ENCODE results near the gene CHST6.

CHST6 gene

DNA sequence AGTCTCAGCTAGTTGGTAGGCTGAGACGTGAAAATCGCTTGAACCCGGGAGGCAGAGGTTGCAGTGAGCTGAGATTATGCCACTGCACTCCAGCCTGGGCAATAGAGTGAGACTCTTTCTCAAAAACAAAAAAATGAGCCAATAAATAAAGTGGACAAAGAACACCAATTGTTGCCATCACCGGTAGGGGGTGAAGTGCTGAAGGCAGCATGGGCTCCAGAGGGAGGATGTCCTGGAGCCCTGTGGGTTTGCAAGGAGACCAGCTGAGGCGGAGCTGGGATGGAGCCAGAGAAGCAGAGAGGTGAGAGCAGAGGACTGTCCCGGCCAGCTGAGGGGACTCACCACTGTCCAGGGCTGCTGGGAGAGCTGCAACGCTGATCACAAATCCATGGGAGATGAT lies 13.8 kb downstream of the CHST6 start:
- DNase-seq (ENCODE audit: low read depth), result no peak
- TF ChIP-seq, protein P1, sequence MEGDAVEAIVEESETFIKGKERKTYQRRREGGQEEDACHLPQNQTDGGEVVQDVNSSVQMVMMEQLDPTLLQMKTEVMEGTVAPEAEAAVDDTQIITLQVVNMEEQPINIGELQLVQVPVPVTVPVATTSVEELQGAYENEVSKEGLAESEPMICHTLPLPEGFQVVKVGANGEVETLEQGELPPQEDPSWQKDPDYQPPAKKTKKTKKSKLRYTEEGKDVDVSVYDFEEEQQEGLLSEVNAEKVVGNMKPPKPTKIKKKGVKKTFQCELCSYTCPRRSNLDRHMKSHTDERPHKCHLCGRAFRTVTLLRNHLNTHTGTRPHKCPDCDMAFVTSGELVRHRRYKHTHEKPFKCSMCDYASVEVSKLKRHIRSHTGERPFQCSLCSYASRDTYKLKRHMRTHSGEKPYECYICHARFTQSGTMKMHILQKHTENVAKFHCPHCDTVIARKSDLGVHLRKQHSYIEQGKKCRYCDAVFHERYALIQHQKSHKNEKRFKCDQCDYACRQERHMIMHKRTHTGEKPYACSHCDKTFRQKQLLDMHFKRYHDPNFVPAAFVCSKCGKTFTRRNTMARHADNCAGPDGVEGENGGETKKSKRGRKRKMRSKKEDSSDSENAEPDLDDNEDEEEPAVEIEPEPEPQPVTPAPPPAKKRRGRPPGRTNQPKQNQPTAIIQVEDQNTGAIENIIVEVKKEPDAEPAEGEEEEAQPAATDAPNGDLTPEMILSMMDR (IDR thresholded peaks at IDR 0.05; ENCODE audit: insufficient read depth, low read depth, low read length, missing control alignments), result no peak
- no peak overlapping the region for H3K4me3 ChIP-seq (ENCODE audit: low read length)

DNA sequence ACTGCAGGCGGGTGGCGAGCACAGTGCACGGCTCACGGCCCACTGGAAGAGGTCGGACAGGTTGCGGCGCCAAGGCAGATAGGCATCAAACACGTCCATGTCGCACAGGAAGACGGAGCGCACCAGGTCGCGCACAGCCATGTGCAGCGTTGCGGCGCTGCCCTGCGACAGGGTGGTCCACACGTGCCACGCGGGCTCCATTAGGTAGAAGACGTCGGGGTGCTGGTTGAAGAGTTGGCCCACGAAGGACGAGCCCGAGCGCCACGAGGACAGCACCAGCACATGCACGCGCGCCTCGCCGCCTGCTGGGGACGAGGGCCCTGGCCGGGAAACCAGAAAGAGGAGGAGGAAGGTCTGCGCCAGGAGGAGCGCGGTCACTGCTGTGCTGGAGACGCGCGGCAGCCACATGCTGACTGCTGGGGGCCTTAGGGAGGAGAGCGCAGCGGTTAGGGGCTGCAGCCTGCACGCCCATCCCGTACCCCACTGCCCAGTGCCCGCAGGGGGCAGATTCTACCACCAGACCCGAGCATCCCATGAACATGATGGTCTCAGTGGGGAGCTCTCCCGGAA lies 15.7 kb downstream of the CHST6 start:
- no peak for DNase-seq (ENCODE audit: low read depth)
- no peak overlapping the region for H3K4me3 ChIP-seq (ENCODE audit: low read length)
- TF ChIP-seq, protein P1 (IDR thresholded peaks at IDR 0.05; ENCODE audit: insufficient read depth, low read depth, low read length, missing control alignments), result no peak

DNA sequence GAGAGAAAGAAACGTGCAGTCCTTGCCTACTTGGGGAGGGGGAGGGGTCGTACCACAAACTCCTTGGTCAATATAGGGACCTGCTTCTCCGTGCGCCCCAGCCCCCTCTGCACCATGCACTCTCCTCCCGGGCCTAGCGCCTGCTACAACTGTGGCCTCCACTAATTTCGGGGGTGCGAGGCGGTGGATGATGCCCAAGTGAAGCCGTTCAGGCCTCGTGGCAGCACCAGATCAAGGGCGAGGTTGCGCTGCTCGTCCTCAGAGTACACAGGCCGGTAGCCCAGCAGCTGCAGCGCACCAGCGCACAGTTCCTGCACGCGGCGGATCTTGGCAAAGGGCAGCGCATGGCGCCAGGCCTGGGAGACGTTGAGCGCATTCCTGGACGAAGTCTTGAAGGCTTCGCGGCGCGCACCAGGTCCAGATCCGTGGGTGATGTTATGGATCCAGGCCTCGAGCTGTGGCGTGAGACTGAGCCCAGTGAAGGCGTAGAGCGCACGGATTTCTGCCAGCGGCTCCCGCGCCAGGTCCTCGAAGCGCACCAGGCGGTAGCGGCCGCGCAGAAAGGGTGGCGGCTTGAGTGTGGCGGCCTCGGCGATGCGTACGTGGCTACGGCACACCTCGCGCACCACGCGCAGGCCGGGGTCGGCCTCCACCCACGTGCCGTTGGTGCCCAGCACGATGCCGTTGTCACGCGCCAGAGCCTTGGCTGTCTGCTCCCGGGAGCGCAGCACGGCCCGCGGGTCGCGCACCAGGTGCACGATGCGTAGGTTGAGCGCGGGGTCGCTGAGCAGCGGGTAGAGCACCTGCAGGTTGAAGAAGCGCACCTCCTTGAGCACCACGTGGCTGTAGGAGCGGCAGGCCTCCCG lies 16.5 kb downstream of the CHST6 start:
- no peak for DNase-seq (ENCODE audit: low read depth)
- TF ChIP-seq, protein P1 (IDR thresholded peaks at IDR 0.05; ENCODE audit: insufficient read depth, low read depth, low read length, missing control alignments), result no peak
- H3K4me3 ChIP-seq (ENCODE audit: low read length), result no peak overlapping the region

DNA sequence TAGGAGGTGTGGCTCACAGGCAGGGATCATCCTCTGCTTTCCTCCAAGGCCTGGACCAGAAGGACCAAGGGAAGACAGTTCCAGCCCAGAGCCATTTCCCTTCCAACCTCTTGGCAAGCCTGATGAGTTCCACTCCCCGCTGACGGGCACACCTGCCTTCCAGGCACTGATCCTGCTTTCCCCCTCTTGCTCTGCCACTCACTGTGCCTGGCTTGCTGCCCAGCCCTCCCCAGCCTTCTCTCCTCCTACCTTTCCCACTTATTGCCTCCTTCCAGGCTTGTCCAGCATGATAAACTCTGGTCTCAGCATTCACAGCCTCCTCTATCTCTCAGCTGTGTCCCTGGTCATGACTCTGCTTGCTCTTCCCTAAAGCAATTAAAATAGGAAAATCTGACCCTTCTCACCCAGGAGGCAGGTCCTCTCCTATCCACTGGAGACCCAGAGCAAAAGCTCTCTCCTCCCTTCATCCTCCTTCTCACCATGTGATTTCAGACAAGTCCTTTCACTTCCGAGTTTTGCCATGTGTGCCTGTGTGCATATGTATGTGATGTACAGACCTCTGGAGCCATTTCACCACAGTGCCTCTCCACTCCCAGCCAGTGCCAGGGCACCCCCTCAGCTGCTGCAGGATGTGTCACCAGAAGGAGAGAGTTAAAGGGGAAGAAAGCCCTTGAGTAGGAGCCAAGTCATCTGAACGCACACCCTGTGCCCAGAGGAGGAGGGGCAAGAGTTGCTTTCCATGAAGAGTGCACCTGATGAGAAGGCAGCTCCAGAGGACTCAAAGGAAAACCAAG lies 17.4 kb downstream of the CHST6 start:
- TF ChIP-seq, protein P1 (IDR thresholded peaks at IDR 0.05; ENCODE audit: insufficient read depth, low read depth, low read length, missing control alignments), result no peak
- DNase-seq (ENCODE audit: low read depth), result peak; percentile 34
- no peak overlapping the region for H3K4me3 ChIP-seq (ENCODE audit: low read length)

DNA sequence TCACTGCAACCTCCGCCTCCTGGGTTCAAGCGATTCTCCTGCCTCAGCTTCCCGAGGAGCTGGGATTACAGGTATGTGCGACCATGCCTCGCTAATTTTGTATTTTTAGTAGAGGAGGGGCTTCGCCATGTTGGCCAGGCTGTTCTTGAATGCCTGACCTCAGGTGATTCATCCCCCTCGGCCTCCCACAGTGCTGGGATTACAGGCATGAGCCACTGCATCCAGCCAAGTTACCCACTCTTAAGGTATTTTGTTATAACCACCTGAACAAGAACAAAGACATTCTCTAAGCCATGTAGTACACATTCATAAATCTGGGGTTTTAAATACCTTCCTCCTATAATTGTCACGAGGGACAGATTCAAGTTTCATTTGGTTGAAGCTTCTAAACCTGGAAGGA lies 18.4 kb downstream of the CHST6 start:
- H3K4me3 ChIP-seq (ENCODE audit: low read length), result no peak overlapping the region
- no peak for DNase-seq (ENCODE audit: low read depth)
- TF ChIP-seq, protein P1 (IDR thresholded peaks at IDR 0.05; ENCODE audit: insufficient read depth, low read depth, low read length, missing control alignments), result no peak

DNA sequence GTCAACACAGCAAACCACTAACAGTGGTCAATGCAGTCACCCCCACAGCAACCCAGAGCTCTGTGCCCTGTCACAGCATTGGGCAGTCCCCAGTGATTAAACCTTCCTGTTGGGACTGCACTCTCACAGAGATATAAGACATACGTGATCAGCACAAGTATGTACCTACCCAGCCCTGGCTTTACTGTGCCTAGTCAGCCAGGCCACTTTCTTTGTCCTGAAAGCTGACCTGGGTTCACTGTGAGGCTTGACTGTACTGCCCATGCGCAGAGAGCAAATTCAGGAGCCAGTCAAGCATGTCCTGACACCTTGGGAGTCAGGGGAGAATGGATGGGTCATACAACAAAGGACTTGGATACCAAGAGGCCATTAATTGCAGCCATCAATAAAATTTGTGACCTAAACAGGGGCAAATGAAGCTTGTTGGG lies 19.8 kb downstream of the CHST6 start:
- DNase-seq (ENCODE audit: low read depth), result no peak
- no peak overlapping the region for H3K4me3 ChIP-seq (ENCODE audit: low read length)
- TF ChIP-seq, protein P1 (IDR thresholded peaks at IDR 0.05; ENCODE audit: insufficient read depth, low read depth, low read length, missing control alignments), result no peak
